ENCODE data around the gene UBE2QL1.

UBE2QL1 gene

GRCh38 chr5:6490246-6490645, 41.6 kb downstream of the UBE2QL1 start:
- Mint-ChIP-seq H3K4me1 (peaks cover under 1% of the 10 kb centered on the region), H3K36me3 (ENCODE audit: low read depth) (no peaks in the 10 kb centered on the region), H3K9me3 (no peaks in the 10 kb centered on the region), H3K4me3 (no peak overlapping the region), H3K27ac (no peak overlapping the region), H3K27me3 (peaks cover 7% of the 10 kb centered on the region)
- DNase-seq = no peak
- no peak for ATAC-seq

GRCh38 chr5:6490693-6491092, 42.0 kb downstream of the UBE2QL1 start:
- Mint-ChIP-seq H3K36me3 (ENCODE audit: low read depth) (no peaks in the 10 kb centered on the region), H3K4me3 (no peak overlapping the region), H3K4me1 (no peaks in the 10 kb centered on the region), H3K9me3 (no peaks in the 10 kb centered on the region), H3K27ac (no peak overlapping the region), H3K27me3 (peaks cover 7% of the 10 kb centered on the region)
- no peak for DNase-seq
- no peak for ATAC-seq

GRCh38 chr5:6491196-6491918, 42.7 kb downstream of the UBE2QL1 start:
- ATAC-seq (no peak), DNase-seq (no peak)
- Mint-ChIP-seq H3K4me1 (no peaks in the 10 kb centered on the region), H3K36me3 (ENCODE audit: low read depth) (no peaks in the 10 kb centered on the region), H3K4me3 (no peak overlapping the region), H3K27ac (no peak overlapping the region), H3K9me3 (no peaks in the 10 kb centered on the region), H3K27me3 (peaks cover 7% of the 10 kb centered on the region)

- Mint-ChIP-seq H3K9me3 (no peaks in the 10 kb centered on the region), H3K36me3 (ENCODE audit: low read depth) (no peaks in the 10 kb centered on the region), H3K27me3 (peaks cover 7% of the 10 kb centered on the region), H3K4me1 (peaks cover 2% of the 10 kb centered on the region), H3K4me3 (no peak overlapping the region), H3K27ac (no peak overlapping the region)
- DNase-seq (no peak), ATAC-seq (no peak)
Observed at GRCh38 chr5:6491919-6492290, 43.2 kb downstream of the UBE2QL1 start.

- Mint-ChIP-seq H3K9me3 (no peaks in the 10 kb centered on the region), H3K27ac (no peak overlapping the region), H3K4me1 (peaks cover 7% of the 10 kb centered on the region), H3K27me3 (peaks cover 7% of the 10 kb centered on the region), H3K36me3 (ENCODE audit: low read depth) (no peaks in the 10 kb centered on the region), H3K4me3 (no peak overlapping the region)
- ATAC-seq (no peak), DNase-seq (no peak)
Observed at GRCh38 chr5:6492934-6493333, 44.3 kb downstream of the UBE2QL1 start.

- H3K9me3 Mint-ChIP-seq = no peaks in the 10 kb centered on the region
- no peak for ATAC-seq
- no peak overlapping the region for H3K27ac Mint-ChIP-seq
- peaks cover 7% of the 10 kb centered on the region for H3K4me1 Mint-ChIP-seq
- no peak for DNase-seq
- no peaks in the 10 kb centered on the region for H3K36me3 Mint-ChIP-seq (ENCODE audit: low read depth)
- no peak overlapping the region for H3K4me3 Mint-ChIP-seq
- H3K27me3 Mint-ChIP-seq = peaks cover 7% of the 10 kb centered on the region
Observed at GRCh38 chr5:6493681-6494454, 45.2 kb downstream of the UBE2QL1 start.

- Mint-ChIP-seq H3K4me3 (no peak overlapping the region), H3K27me3 (peaks cover 7% of the 10 kb centered on the region), H3K36me3 (ENCODE audit: low read depth) (no peaks in the 10 kb centered on the region), H3K27ac (no peak overlapping the region), H3K4me1 (peaks cover 7% of the 10 kb centered on the region), H3K9me3 (no peaks in the 10 kb centered on the region)
- no peak for ATAC-seq
- DNase-seq = no peak
Observed at GRCh38 chr5:6494939-6495338, 46.3 kb downstream of the UBE2QL1 start.

- H3K9me3 Mint-ChIP-seq = no peaks in the 10 kb centered on the region
- H3K27me3 Mint-ChIP-seq = peaks cover 6% of the 10 kb centered on the region
- no peak for ATAC-seq
- H3K4me3 Mint-ChIP-seq = no peak overlapping the region
- H3K4me1 Mint-ChIP-seq = peaks cover 7% of the 10 kb centered on the region
- no peak for DNase-seq
- no peak overlapping the region for H3K27ac Mint-ChIP-seq
- no peaks in the 10 kb centered on the region for H3K36me3 Mint-ChIP-seq (ENCODE audit: low read depth)
Observed at GRCh38 chr5:6495433-6496206, 47.0 kb downstream of the UBE2QL1 start.

GRCh38 chr5:6496207-6496584, 47.5 kb downstream of the UBE2QL1 start:
- Mint-ChIP-seq H3K4me3 (no peak overlapping the region), H3K27ac (no peak overlapping the region), H3K36me3 (ENCODE audit: low read depth) (no peaks in the 10 kb centered on the region), H3K27me3 (peaks cover 7% of the 10 kb centered on the region), H3K9me3 (no peaks in the 10 kb centered on the region), H3K4me1 (peaks cover 7% of the 10 kb centered on the region)
- ATAC-seq (peak; percentile 72), DNase-seq (no peak)

GRCh38 chr5:6496636-6497035, 48.0 kb downstream of the UBE2QL1 start:
- ATAC-seq (no peak), DNase-seq (no peak)
- H3K4me1 Mint-ChIP-seq = peaks cover 7% of the 10 kb centered on the region
- H3K27ac Mint-ChIP-seq = no peak overlapping the region
- H3K27me3 Mint-ChIP-seq = peaks cover 5% of the 10 kb centered on the region
- H3K36me3 Mint-ChIP-seq (ENCODE audit: low read depth) = no peaks in the 10 kb centered on the region
- H3K9me3 Mint-ChIP-seq = no peaks in the 10 kb centered on the region
- H3K4me3 Mint-ChIP-seq = no peak overlapping the region

- no peaks in the 10 kb centered on the region for H3K36me3 Mint-ChIP-seq (ENCODE audit: low read depth)
- no peak overlapping the region for H3K27ac Mint-ChIP-seq
- DNase-seq = no peak
- H3K4me1 Mint-ChIP-seq = peaks cover 7% of the 10 kb centered on the region
- no peak overlapping the region for H3K4me3 Mint-ChIP-seq
- no peaks in the 10 kb centered on the region for H3K9me3 Mint-ChIP-seq
- ATAC-seq = peak; percentile 29
- H3K27me3 Mint-ChIP-seq = peaks cover 5% of the 10 kb centered on the region
Observed at GRCh38 chr5:6497262-6497661, 48.6 kb downstream of the UBE2QL1 start.

- H3K36me3 Mint-ChIP-seq (ENCODE audit: low read depth) = no peaks in the 10 kb centered on the region
- H3K4me3 Mint-ChIP-seq = no peak overlapping the region
- no peak for ATAC-seq
Observed at GRCh38 chr5:6498968-6499367, 50.3 kb downstream of the UBE2QL1 start.

GRCh38 chr5:6501701-6502100, 53.0 kb downstream of the UBE2QL1 start:
- Mint-ChIP-seq H3K4me1 (peaks cover 5% of the 10 kb centered on the region), H3K36me3 (ENCODE audit: low read depth) (no peaks in the 10 kb centered on the region), H3K27me3 (peaks cover 17% of the 10 kb centered on the region), H3K27ac (no peak overlapping the region), H3K9me3 (no peaks in the 10 kb centered on the region), H3K4me3 (no peak overlapping the region)
- no peak for ATAC-seq
- no peak for DNase-seq

More at GRCh38 chr5:6498968-6499367, 50.3 kb downstream of the UBE2QL1 start:
- H3K4me1 Mint-ChIP-seq = peaks cover 7% of the 10 kb centered on the region
- H3K27ac Mint-ChIP-seq = no peak overlapping the region
- no peaks in the 10 kb centered on the region for H3K9me3 Mint-ChIP-seq
- DNase-seq = no peak
- H3K27me3 Mint-ChIP-seq = peaks cover 5% of the 10 kb centered on the region

GRCh38 chr5:6502421-6502820, 53.8 kb downstream of the UBE2QL1 start:
- peaks cover 17% of the 10 kb centered on the region for H3K27me3 Mint-ChIP-seq
- H3K4me3 Mint-ChIP-seq = no peak overlapping the region
- H3K9me3 Mint-ChIP-seq = no peaks in the 10 kb centered on the region
- DNase-seq (no peak), ATAC-seq (no peak)
- H3K4me1 Mint-ChIP-seq = peaks cover 1% of the 10 kb centered on the region
- no peak overlapping the region for H3K27ac Mint-ChIP-seq
- no peaks in the 10 kb centered on the region for H3K36me3 Mint-ChIP-seq (ENCODE audit: low read depth)

GRCh38 chr5:6503342-6503741, 54.7 kb downstream of the UBE2QL1 start:
- H3K27ac Mint-ChIP-seq = no peak overlapping the region
- no peaks in the 10 kb centered on the region for H3K9me3 Mint-ChIP-seq
- H3K4me1 Mint-ChIP-seq = no peaks in the 10 kb centered on the region
- no peaks in the 10 kb centered on the region for H3K36me3 Mint-ChIP-seq (ENCODE audit: low read depth)
- no peak for DNase-seq
- no peak for ATAC-seq
- peaks cover 17% of the 10 kb centered on the region for H3K27me3 Mint-ChIP-seq
- H3K4me3 Mint-ChIP-seq = no peak overlapping the region
